HG03060 (cell line): ENCODE results near the gene KCNG2.
"Not testable (repeated sequence)": the region's sequence is repeated elsewhere in the genome, so short reads cannot be mapped to it uniquely, and the experiment has no call there.

Experiments
- ATAC-seq: cut with Tn5 transposase; IDR thresholded peaks from one replicate; pipeline ENCODE4 v1.9.1; 2021; ENCODE audit warnings: low read depth, moderate number of reproducible peaks; ENCODE audit not compliant: unreplicated experiment

Gene KCNG2

GRCh38 chr18:79849328-79850207 is 51.8 kb downstream of the KCNG2 start:
- no peak for ATAC-seq

- ATAC-seq, result no peak
These were observed 53.0 kb downstream of the KCNG2 start for GRCh38 chr18:79850731-79851130.

- no peak for ATAC-seq
These were observed 53.8 kb downstream of the KCNG2 start for GRCh38 chr18:79851489-79851888.

GRCh38 chr18:79851950-79852349 is 54.2 kb downstream of the KCNG2 start:
- no peak for ATAC-seq

- ATAC-seq, result no peak
These were observed 55.0 kb downstream of the KCNG2 start for GRCh38 chr18:79852561-79853302.

GRCh38 chr18:79853303-79853992 is 55.7 kb downstream of the KCNG2 start:
- no peak for ATAC-seq

GRCh38 chr18:79853993-79854364 is 56.2 kb downstream of the KCNG2 start:
- no peak for ATAC-seq

- no peak for ATAC-seq
These were observed 57.6 kb downstream of the KCNG2 start for GRCh38 chr18:79855147-79855933.

GRCh38 chr18:79856119-79857007 is 58.6 kb downstream of the KCNG2 start:
- no peak for ATAC-seq

- no peak for ATAC-seq
These were observed 59.4 kb downstream of the KCNG2 start for GRCh38 chr18:79857082-79857671.

- no peak for ATAC-seq
These were observed 61.6 kb downstream of the KCNG2 start for GRCh38 chr18:79859314-79859713.

- no peak for ATAC-seq
These were observed 63.9 kb downstream of the KCNG2 start for GRCh38 chr18:79861687-79862086.

- ATAC-seq, result no peak
These were observed 64.8 kb downstream of the KCNG2 start for GRCh38 chr18:79862562-79862961.

GRCh38 chr18:79863161-79864005 is 65.6 kb downstream of the KCNG2 start:
- ATAC-seq, result no peak

- no peak for ATAC-seq
These were observed 66.4 kb downstream of the KCNG2 start for GRCh38 chr18:79864006-79864725.

GRCh38 chr18:79864955-79865354 is 67.2 kb downstream of the KCNG2 start:
- ATAC-seq, result not testable (repeated sequence)

- ATAC-seq, result not testable (repeated sequence)
These were observed 68.2 kb downstream of the KCNG2 start for GRCh38 chr18:79865951-79866350.
